BE2C (cell line): ENCODE results near the gene TIAL1.
"Not testable (repeated sequence)": the region's sequence is repeated elsewhere in the genome, so short reads cannot be mapped to it uniquely, and the experiment has no call there.

Experiments used
- DNase-seq: peaks from one replicate; pipeline ENCODE4 v3.0.0-alpha.2; 2020
- H3K27me3 ChIP-seq: fragments of 250-450 bp; sonication (Bioruptor Pico); 2 replicates; pipeline ENCODE4 v1.5.1; 2020; ENCODE audit warnings: mild to moderate bottlenecking
- H3K36me3 ChIP-seq: fragments of 250-450 bp; sonication (Bioruptor Pico); 2 replicates; pipeline ENCODE4 v1.5.1; 2020; ENCODE audit warnings: mild to moderate bottlenecking
- H3K4me1 ChIP-seq: fragments of 250-450 bp; sonication (Bioruptor Pico); 2 replicates; pipeline ENCODE4 v1.5.1; 2020
- H3K4me3 ChIP-seq: 2 replicates; pipeline ENCODE4 v1.5.1; 2011; ENCODE audit warnings: low read depth, low read length
- H3K9me3 ChIP-seq: fragments of 250-450 bp; sonication (Bioruptor Pico); 2 replicates; pipeline ENCODE4 v1.5.1; 2020
- CTCF ChIP-seq: IDR thresholded peaks from 2 replicates; pipeline ENCODE4 v1.5.1; 2012; ENCODE audit warnings: mild to moderate bottlenecking, low read depth, low read length

TIAL1 gene

GRCh38 chr10:119562097-119562496, 34.7 kb downstream of the TIAL1 start:
- Histone ChIP-seq H3K36me3 (no peaks in the 10 kb centered on the region), H3K4me1 (no peaks in the 10 kb centered on the region), H3K27me3 (no peaks in the 10 kb centered on the region), H3K4me3 (no peak overlapping the region), H3K9me3 (no peaks in the 10 kb centered on the region)
- DNase-seq = no peak
- TF ChIP-seq CTCF = no peak

DNA sequence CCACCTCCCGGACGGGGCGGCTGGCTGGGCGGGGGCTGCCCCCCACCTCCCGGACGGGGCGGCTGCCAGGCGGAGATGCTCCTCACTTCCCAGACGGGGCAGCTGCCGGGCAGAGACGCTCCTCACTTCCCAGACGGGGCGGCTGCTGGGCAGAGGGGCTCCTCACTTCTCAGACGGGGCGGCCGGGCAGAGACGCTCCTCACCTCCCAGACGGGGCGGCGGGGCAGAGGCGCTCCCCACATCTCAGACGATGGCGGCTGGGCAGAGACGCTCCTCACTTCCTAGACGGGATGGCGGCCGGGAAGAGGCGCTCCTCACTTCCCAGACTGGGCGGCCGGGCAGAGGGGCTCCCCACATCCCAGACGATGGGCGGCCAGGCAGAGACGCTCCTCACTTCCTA, 37.3 kb downstream of the TIAL1 start:
- H3K36me3 ChIP-seq, H3K4me1 ChIP-seq, H3K9me3 ChIP-seq, DNase-seq, H3K4me3 ChIP-seq, H3K27me3 ChIP-seq: not testable (repeated sequence)

DNA sequence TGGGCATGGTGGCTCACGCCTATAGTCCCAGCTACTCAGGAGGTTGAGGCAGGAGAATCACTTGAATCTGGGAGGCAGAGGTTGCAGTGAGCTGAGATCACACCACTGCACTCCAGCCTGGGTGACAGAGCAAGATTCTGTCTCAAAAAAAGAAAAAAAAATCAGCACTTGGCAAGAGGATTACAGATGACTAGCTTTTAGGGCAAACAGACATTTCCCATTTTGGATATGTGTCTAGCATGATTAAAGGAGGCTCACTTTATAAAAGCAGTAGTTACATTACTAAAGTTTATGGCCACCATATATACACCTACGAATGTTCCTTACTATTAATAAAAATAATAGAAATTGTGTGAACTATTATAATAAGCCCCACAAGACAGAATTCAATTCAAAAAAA, 40.7 kb downstream of the TIAL1 start:
- DNase-seq, H3K27me3 ChIP-seq, H3K9me3 ChIP-seq, H3K4me1 ChIP-seq, H3K36me3 ChIP-seq, H3K4me3 ChIP-seq: not testable (repeated sequence)

DNA sequence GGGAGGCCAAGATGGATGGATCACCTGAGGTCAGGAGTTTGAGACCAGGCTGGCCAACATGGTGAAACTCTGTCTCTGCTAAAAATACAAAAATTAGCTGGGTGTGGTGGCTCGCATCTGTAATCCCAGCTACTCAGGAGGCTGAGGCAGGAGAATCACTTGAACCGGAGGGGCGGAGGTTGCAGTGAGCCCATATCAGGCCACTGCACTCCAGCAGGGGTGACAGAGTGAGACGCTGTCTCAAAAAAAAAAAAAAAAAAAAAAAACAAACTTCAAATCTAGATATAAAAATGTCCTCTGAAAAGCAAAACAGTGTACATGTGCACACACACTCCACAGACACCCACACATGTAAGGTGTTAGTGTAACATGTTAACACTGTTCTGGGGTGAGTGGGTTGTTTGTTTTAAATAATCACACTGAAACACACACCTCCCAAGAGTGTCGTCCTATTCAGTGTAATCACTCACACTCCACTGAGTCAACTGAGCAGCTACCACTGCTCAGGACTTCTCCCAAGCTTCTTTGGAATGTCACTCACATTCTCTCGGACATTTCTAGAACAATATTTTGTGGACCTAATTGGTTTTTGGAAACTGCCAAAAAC, 41.5 kb downstream of the TIAL1 start:
- no peak for TF ChIP-seq CTCF
- H3K9me3 ChIP-seq = no peaks in the 10 kb centered on the region
- DNase-seq = no peak

GRCh38 chr10:119550827-119551226, 45.9 kb downstream of the TIAL1 start:
- DNase-seq = no peak
- peaks cover 5% of the 10 kb centered on the region for H3K4me1 ChIP-seq
- no peaks in the 10 kb centered on the region for H3K9me3 ChIP-seq
- no peak for TF ChIP-seq CTCF
- no peaks in the 10 kb centered on the region for H3K27me3 ChIP-seq
- H3K36me3 ChIP-seq = no peaks in the 10 kb centered on the region
- no peak overlapping the region for H3K4me3 ChIP-seq

More for the DNA sequence above, 41.5 kb downstream of the TIAL1 start:
- H3K4me1 ChIP-seq = no peaks in the 10 kb centered on the region
- no peak overlapping the region for H3K4me3 ChIP-seq
- H3K27me3 ChIP-seq = no peaks in the 10 kb centered on the region
- H3K36me3 ChIP-seq = no peaks in the 10 kb centered on the region

- no peaks in the 10 kb centered on the region for H3K9me3 ChIP-seq
- H3K36me3 ChIP-seq = no peaks in the 10 kb centered on the region
- no peak overlapping the region for H3K4me3 ChIP-seq
- H3K27me3 ChIP-seq = no peaks in the 10 kb centered on the region
- DNase-seq = no peak
- H3K4me1 ChIP-seq = peaks cover 5% of the 10 kb centered on the region
- no peak for TF ChIP-seq CTCF
These were observed 47.3 kb downstream of the TIAL1 start for GRCh38 chr10:119549247-119549999.

DNA sequence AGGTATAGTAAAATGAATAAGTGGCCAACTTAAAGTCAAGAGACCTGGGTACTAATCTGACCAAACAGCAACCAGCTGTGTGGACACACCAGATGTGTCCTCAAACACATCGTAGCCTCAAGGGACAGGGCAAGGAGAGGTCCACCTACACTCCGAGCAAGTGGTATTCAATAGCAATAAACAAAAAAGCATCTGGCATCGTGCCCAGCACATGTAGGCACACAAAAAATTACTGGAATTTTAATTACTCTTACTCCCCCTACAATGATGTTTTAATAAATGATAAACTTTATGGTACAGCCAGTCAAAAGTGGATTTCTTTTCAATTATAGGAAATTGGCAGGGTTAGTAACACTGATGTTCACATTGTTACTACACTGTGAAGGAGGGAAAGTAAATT, 50.8 kb downstream of the TIAL1 start:
- no peak overlapping the region for H3K4me3 ChIP-seq
- no peak for DNase-seq
- no peak for TF ChIP-seq CTCF
- no peaks in the 10 kb centered on the region for H3K9me3 ChIP-seq
- H3K27me3 ChIP-seq = no peaks in the 10 kb centered on the region
- H3K36me3 ChIP-seq = no peaks in the 10 kb centered on the region
- H3K4me1 ChIP-seq = peaks cover 5% of the 10 kb centered on the region
